GM19463 (cell line): ENCODE data around the gene GPR42.

Source experiments
- ATAC-seq: cut with Tn5 transposase; IDR thresholded peaks from one replicate; pipeline ENCODE4 v1.9.1; 2021; ENCODE audit warnings: mild to moderate bottlenecking, moderate library complexity; ENCODE audit not compliant: unreplicated experiment

GPR42 gene

DNA sequence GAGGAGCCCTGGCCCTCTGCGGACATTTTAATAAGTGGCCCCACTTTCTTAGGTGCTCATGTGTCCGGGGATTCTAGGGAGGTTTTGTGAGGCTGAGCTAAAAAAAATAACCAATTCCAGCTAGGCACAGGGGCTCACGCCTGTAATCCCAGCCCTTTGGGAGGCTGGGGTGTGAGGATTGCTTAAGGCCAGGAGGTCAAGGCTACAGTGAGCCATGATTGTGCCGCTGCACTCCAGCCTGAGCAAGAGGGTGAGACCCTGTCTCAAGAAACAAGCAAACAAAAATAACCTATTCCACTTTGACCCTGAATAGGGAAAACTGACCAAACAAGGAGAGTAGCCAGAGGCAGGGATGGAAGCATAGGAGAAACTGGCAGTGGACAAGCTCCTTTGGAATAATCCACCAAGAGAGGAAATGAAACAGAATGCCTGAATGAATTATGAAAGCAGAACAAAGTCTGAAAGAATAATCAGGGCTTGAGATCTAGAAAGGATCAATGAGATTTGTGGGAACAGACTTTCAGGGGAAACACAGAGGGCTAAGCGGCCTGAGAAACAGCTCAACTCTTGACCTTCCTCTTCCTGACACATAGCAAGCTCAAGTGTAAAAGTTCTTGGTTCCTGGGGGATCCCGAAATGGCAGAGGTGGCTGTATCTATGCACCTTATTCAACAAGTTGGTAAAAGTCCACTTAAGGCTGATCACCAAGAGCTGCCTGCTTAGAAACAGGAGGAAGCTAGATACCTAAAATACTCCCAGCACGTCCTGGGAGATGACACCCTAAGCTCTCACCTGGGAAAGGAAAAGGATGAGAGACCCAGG lies 47.1 kb downstream of the GPR42 start:
- no peak for ATAC-seq

DNA sequence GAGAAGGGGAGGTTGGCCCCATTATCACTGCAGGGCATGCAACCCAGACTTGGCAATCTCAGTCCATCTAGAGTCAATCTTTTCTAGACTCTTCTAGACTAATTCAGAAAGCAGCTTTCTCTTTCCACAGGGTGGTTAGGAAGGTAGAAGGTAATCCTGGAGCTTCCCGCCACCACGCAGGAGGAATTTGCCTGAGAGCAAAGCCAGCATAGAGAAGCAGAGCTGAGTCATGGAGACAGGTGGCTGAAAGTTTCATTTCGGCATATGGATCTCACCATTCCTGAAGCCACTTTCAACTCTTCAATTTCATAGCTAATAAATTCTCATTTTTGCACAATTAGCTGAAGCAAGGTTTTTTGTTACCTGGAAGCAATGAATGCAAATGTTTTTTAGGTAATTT lies 48.2 kb downstream of the GPR42 start:
- ATAC-seq: no peak

DNA sequence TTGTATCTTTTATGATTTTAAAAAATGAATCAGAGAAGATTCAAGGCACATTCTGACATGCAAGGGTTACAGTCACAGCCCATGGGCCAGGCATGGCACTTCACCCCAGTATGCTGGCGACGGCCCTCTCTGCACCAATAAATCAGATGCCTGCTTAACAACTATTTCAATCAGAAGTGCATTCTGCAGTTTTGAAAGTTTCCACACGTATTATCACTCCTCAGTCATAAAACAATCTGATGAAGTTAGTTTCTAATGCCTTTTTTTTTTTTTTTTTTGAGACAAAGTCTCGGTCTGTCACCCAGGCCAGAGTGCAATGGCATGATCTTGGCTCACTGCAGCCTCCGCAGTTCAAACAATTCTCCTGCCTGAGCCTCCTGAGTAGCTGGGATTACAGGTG lies 48.9 kb downstream of the GPR42 start:
- ATAC-seq: no peak

DNA sequence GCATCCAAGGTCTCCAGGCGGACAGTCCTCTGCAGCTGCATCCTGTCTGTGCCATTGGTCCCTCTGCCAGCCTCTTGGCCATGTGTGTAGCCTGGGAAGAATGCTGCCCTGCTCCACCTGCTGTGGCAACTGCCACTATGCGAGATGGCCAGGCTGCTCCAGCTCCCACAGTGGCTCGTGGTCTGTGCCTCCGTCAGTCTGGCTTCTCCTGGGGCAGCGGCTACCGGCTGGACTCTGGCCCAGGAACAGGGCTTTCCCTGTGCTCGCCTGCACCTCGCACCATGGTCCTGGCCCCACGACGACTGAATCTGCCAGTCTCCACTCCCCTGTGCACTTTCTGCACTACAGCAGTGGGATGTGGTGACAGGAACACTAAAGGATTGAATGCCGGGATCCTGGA lies 50.5 kb downstream of the GPR42 start:
- no peak for ATAC-seq
